Measurements from ENCODE around the gene TCF4. TPM values are rescaled to one million over a fixed set of nuclear protein-coding genes. Genes with fewer than 3 reads are reported as not detected.

The TCF4 gene
- total and polyA plus RNA-seq, 2 donors (not counting 3 experiments of a cell fraction or from before 2014, with no cell fraction given): 183 to 390 TPM

GRCh38 chr18:55547705-55548056 lies 40.3 kb downstream of the TCF4 start:
- FAIRE-seq: no peak

More at GRCh38 chr18:55547705-55548056, 40.3 kb downstream of the TCF4 start:
- Histone ChIP-seq H3K4me3 (replicated peaks in 1 of 3; ENCODE audit: insufficient read depth in 1 of 3, low read depth in 1 of 3, low read length in 3 of 3) (no peak overlapping the region), H3K27me3 (ENCODE audit: control insufficient read depth in 2 of 2, insufficient read depth in 2 of 2, low read length in 2 of 2) (no peaks in the 10 kb centered on the region), H3K9me1 (replicated peaks; ENCODE audit: control insufficient read depth, extremely low read depth, insufficient read depth, low read length) (no peaks in the 10 kb centered on the region), H3K27ac (ENCODE audit: insufficient read depth, low read depth, low read length) (no peak overlapping the region), H3K4me1 (ENCODE audit: control insufficient read depth, extremely low read depth, insufficient read depth, low read length) (no peaks in the 10 kb centered on the region), H3K9me3 (replicated peaks; ENCODE audit: control insufficient read depth, insufficient read depth, low read length) (no peaks in the 10 kb centered on the region), H2AFZ (ENCODE audit: low read depth, low read length) (no peak overlapping the region), H3K79me2 (ENCODE audit: control insufficient read depth, insufficient read depth, low read length) (peaks cover 34% of the 10 kb centered on the region), H3K4me2 (ENCODE audit: insufficient read depth, low read length) (no peak overlapping the region), H3K36me3 (ENCODE audit: control insufficient read depth in 2 of 2, extremely low read depth in 1 of 2, insufficient read depth in 2 of 2, low read length in 2 of 2) (peaks cover 2 to 4% of the 10 kb centered on the region in 2 experiments), H3K9ac (replicated peaks; ENCODE audit: extremely low read depth, insufficient read depth, low read length) (no peak overlapping the region), H4K20me1 (replicated peaks; ENCODE audit: control insufficient read depth, extremely low read depth, insufficient read depth, low read length) (peaks cover 10% of the 10 kb centered on the region)
- ChIA-PET POLR2A (no interaction called here), CTCF (interaction anchor here (1.1 kb wide), 1 partner anchor 28 kb away, joined by 3 read pairs; no protein-coding TSS in a partner anchor)
- DNase-seq (ENCODE audit: low read depth, low spot score): no peak
- TF ChIP-seq MAX (IDR thresholded peaks at IDR 0.05; ENCODE audit: insufficient read depth, insufficient read length) (no peak), EZH2 (IDR thresholded peaks at IDR 0.05; ENCODE audit: borderline replicate concordance, low read depth, low read length, severe bottlenecking) (no peak), MYC (IDR thresholded peaks at IDR 0.05; ENCODE audit: low read depth, low read length) (no peak), JUN (IDR thresholded peaks at IDR 0.05; ENCODE audit: borderline replicate concordance, insufficient read depth, insufficient read length, low read depth) (no peak), CTCF (IDR thresholded peaks at IDR 0.05; ENCODE audit: extremely low read depth in 1 of 2, insufficient read depth in 1 of 2, low read depth in 1 of 2, low read length in 2 of 2) (no peak), FOS (IDR thresholded peaks at IDR 0.05; ENCODE audit: borderline replicate concordance, insufficient read depth, low read length) (no peak), GATA2 (IDR thresholded peaks at IDR 0.05; ENCODE audit: insufficient read depth, insufficient read length, low read depth, low read length) (no peak), POLR2AphosphoS5 (IDR thresholded peaks at IDR 0.05; ENCODE audit: insufficient read depth, low read depth, low read length) (no peak), POLR2A (IDR thresholded peaks at IDR 0.05; ENCODE audit: low read depth, low read length) (no peak)
- BruUV-seq (replicated peaks): no TSS peak
- dilution Hi-C loops (cut with MboI; ENCODE audit: extremely low pct_ligation_motif_present, low sequenced_read_pairs) (no loop called here), intact Hi-C loops (cut with micrococcal nuclease) (no loop called here)
